ENCODE data around the gene CDH4.

Gene CDH4

DNA sequence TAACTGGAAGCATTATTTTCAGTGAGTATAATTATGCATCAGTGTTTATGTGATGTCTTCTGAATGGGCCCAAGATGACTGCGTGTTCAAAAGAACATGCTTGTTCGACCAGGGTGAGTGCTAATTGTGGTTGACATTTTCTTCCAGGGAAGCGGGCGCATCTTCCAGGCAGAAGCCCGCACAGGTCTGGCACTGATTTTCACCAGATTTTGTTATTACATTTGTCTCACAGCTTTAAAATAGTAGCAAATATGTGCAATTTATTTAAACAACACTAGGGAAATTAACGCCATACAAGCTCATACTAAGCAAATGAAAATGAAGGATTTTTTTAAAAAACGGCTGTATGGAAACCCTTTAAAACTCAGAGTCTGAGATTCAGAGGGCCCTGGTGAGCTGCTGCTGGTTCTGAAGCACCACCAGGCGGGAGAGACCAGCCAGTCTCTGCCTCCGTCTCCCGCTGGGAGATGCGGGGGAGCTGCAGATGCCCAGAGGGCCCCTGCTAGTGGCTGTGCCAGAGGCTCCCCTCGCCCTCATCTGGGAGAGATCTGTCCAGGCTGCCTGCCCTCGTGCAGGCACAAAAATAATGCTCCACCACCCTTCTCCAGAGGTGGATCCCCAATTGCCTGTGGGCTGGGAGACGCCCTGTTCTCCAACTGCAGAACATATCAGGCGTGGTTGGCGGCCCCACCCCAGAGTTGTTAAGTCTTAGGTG lies 516.7 kb downstream of the CDH4 start:
- Mint-ChIP-seq H3K27me3 (ENCODE audit: low read depth) (no peaks in the 10 kb centered on the region), H3K4me1 (ENCODE audit: low read depth) (no peaks in the 10 kb centered on the region), H3K27ac (no peak overlapping the region), H3K9me3 (no peaks in the 10 kb centered on the region), H3K4me3 (no peak overlapping the region), H3K36me3 (ENCODE audit: low read depth) (no peaks in the 10 kb centered on the region)
- DNase-seq (ENCODE audit: low spot score): no peak

DNA sequence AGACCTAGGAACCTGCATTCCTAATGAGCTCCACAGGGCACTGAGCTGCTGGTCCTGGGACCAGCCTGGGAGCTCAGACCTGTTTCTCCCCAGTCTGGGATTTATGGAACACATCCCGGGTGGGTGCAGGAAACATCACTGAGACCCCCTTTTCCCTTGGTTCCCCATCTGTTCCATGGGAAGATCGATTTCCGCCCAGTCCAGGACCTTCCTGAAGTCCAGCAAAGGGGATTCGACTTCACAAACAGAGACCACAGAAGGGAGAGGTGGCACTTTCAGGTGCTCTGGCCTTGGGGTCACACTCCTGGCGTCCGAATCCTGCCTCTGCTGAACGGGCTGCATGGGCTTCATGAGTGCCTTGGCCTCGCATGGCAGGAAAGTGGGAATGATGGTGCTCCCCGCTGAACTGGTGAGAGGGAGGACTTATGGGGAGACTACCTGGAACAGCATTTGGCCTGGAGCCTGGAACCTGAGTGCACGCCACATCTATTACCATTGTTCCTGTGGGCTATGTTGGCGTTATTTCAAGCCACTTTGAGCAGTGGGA lies 517.3 kb downstream of the CDH4 start:
- DNase-seq (ENCODE audit: low spot score): no peak
- H3K9me3 Mint-ChIP-seq: no peaks in the 10 kb centered on the region
- no peak overlapping the region for H3K27ac Mint-ChIP-seq
- H3K4me1 Mint-ChIP-seq (ENCODE audit: low read depth): no peaks in the 10 kb centered on the region
- H3K4me3 Mint-ChIP-seq: no peak overlapping the region
- H3K27me3 Mint-ChIP-seq (ENCODE audit: low read depth): no peaks in the 10 kb centered on the region
- no peaks in the 10 kb centered on the region for H3K36me3 Mint-ChIP-seq (ENCODE audit: low read depth)

DNA sequence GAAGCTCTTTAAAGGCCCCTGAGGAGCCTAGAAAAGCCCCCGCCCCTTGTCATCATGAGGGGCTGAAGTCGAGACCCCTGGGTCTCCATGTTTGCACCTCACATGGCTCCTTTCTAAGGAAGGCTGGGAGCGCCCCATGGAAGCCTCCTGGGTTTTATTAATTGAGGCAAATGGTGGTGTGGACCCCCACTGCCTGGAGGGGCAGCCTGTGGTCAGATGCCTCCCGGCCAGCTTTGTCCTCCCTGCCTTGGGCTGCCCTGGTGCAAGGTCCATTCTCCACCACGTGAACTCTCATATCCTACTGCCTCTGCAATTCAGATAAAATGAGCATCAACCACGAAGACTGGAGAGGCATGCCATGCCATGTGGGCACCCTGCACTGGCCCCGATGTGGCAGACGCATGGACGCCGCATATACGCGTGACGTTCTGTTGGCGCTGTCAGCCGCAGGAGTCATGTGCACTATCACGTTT lies 518.1 kb downstream of the CDH4 start:
- Mint-ChIP-seq H3K36me3 (ENCODE audit: low read depth) (no peaks in the 10 kb centered on the region), H3K9me3 (no peaks in the 10 kb centered on the region), H3K4me1 (ENCODE audit: low read depth) (no peaks in the 10 kb centered on the region), H3K27me3 (ENCODE audit: low read depth) (no peaks in the 10 kb centered on the region), H3K27ac (no peak overlapping the region), H3K4me3 (no peak overlapping the region)
- DNase-seq (ENCODE audit: low spot score): no peak

DNA sequence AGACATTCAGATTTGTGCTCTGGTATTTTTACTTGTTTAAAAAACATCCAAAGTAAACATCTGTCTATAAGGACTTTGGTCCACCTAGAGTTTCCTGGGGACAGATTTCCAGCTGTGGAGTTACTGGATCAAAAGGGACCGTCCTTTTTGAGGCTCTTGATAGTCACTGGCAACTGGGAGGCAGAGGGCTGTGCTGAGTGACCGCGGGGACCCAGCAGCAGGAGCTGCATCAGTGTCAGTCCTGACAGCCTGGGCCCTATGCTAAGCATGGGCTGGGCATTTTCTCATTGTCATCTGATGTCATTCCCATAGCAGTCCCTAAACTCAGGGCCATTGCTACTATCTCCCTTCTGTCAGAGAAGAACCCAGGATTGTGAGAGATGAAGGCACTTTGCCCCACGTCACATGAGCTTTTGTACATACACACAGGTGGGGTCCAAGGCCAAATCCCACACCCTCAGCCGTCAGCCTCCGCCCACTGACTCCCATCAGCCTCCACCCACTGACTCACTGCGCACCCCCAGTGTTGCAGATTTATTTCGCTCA lies 519.8 kb downstream of the CDH4 start:
- H3K9me3 Mint-ChIP-seq: no peaks in the 10 kb centered on the region
- no peaks in the 10 kb centered on the region for H3K27me3 Mint-ChIP-seq (ENCODE audit: low read depth)
- H3K36me3 Mint-ChIP-seq (ENCODE audit: low read depth): no peaks in the 10 kb centered on the region
- H3K4me1 Mint-ChIP-seq (ENCODE audit: low read depth): no peaks in the 10 kb centered on the region
- no peak for DNase-seq (ENCODE audit: low spot score)
- H3K27ac Mint-ChIP-seq: no peak overlapping the region
- no peak overlapping the region for H3K4me3 Mint-ChIP-seq

DNA sequence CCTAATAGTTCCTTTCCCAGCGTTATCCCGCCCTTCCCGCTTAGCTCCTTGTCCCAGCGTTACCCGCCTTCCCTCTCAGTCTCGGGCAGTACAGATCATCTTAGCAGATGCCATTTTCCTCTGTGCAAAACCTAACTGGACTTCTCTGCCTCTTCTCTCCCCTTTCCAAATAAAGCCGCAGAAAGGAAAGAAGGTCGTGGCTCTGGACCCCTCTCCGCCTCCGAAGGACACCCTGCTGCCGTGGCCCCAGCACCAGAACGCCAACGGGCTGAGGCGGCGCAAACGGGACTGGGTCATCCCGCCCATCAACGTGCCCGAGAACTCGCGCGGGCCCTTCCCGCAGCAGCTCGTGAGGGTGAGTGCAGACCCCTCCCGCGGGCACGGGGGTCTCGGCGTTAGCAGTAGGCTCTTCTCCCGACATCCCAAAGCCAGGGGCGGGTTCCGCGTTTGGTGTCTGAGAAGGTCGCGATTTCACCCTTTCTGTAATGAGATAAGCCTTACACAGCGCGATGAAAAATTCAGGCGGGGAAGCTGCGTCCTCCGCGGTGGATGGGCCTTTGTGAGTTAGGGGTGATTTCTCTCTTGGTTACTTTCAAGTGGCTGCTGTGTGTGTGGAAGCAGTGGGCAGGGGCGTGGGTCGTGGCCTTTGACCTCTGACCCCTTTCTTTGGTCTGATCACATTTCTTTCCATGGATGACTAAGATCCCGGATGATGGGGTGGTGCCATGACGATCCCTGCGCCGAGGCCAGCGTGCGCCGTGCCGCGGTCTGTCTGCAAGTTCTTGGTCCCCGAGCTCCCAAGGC lies 521.0 kb downstream of the CDH4 start:
- Mint-ChIP-seq H3K9me3 (no peaks in the 10 kb centered on the region), H3K36me3 (ENCODE audit: low read depth) (no peaks in the 10 kb centered on the region), H3K4me3 (no peak overlapping the region), H3K27me3 (ENCODE audit: low read depth) (no peaks in the 10 kb centered on the region), H3K27ac (no peak overlapping the region), H3K4me1 (ENCODE audit: low read depth) (no peaks in the 10 kb centered on the region)
- no peak for DNase-seq (ENCODE audit: low spot score)

DNA sequence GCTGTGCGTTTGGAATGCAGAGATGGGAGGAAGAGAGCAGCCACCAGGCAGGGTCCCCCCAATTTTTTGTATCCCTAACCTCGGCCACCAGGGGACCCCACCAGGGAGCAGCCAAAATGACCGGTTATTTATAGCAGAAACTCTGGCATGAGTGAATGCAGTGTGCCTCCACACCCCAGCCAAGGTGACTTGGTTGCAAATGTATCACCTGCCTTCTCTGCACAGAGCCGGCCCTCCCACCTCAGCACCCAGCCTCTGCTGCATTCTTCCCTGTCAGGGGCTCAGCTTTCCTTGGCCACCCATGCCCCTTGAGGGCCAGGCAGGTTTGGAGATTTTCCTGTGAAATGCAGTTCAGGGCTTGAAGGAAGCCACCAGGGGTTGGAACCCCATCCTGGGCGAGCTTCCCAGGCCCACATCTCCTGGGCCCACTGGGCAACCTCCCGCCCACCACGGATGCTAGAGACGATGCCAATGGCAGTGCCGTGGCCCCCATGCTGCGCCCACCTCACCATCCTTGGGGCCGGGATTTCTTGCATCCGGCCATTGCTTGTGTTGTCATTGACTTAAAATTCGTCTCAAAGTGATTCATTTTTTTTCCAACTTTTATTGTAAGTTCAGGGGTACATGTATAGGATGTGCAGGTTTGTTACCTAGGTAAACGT lies 522.0 kb downstream of the CDH4 start:
- DNase-seq (ENCODE audit: low spot score): no peak
- Mint-ChIP-seq H3K27ac (no peak overlapping the region), H3K27me3 (ENCODE audit: low read depth) (no peaks in the 10 kb centered on the region), H3K36me3 (ENCODE audit: low read depth) (no peaks in the 10 kb centered on the region), H3K4me1 (ENCODE audit: low read depth) (no peaks in the 10 kb centered on the region), H3K9me3 (no peaks in the 10 kb centered on the region), H3K4me3 (no peak overlapping the region)

DNA sequence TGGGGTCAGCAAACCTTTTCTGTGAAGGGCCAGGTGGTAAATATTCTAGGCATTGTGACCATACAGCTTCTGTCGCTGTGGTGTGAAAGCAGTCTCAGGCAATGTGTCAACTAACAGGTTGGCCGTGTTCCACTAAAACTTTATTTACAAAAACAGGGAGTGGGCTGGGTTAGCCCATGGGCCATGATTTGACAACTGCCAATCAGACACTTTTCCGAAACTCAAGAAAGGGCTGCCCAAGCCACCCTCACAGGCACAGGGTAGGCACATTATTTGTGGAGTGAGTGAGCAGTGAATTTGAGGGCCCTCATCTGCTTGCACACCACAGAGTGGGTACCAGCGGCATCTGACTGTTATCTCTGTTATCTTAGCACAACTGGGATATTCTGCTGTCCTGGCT lies 523.4 kb downstream of the CDH4 start:
- H3K4me3 Mint-ChIP-seq: no peak overlapping the region
- H3K27me3 Mint-ChIP-seq (ENCODE audit: low read depth): no peaks in the 10 kb centered on the region
- H3K27ac Mint-ChIP-seq: no peak overlapping the region
- no peaks in the 10 kb centered on the region for H3K9me3 Mint-ChIP-seq
- H3K36me3 Mint-ChIP-seq (ENCODE audit: low read depth): no peaks in the 10 kb centered on the region
- no peak for DNase-seq (ENCODE audit: low spot score)
- H3K4me1 Mint-ChIP-seq (ENCODE audit: low read depth): no peaks in the 10 kb centered on the region

DNA sequence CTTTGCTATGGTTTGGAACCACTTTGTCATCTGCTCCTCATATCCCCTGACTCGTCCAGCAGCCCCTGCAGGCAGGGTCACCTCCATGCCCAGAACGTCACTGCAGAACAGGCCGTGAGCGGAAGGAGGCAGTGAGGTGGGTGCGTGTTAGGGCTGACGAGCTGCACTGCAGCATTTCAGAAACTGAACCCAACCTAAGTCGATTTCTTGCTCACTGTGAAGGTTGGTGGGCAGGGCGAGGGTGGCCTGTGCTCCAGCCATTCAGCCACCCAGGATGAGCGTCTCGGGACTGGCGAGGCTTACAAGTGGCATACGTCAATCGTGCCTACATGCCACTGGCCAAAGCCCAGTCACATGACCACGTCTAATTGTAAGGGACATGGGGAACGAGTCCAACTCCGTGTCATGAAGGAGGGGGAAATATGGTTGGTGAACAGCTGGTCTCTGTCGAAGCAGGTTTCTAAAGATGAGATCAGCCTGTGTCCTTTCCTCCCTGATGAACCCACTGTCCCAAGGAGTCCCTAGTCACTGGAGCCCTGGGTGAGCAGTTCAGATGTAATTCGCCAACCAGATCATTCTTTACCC lies 524.5 kb downstream of the CDH4 start:
- H3K4me3 Mint-ChIP-seq: no peak overlapping the region
- H3K27ac Mint-ChIP-seq: no peak overlapping the region
- H3K36me3 Mint-ChIP-seq (ENCODE audit: low read depth): no peaks in the 10 kb centered on the region
- no peak for DNase-seq (ENCODE audit: low spot score)
- H3K27me3 Mint-ChIP-seq (ENCODE audit: low read depth): no peaks in the 10 kb centered on the region
- H3K9me3 Mint-ChIP-seq: peaks cover 3% of the 10 kb centered on the region
- H3K4me1 Mint-ChIP-seq (ENCODE audit: low read depth): no peaks in the 10 kb centered on the region

DNA sequence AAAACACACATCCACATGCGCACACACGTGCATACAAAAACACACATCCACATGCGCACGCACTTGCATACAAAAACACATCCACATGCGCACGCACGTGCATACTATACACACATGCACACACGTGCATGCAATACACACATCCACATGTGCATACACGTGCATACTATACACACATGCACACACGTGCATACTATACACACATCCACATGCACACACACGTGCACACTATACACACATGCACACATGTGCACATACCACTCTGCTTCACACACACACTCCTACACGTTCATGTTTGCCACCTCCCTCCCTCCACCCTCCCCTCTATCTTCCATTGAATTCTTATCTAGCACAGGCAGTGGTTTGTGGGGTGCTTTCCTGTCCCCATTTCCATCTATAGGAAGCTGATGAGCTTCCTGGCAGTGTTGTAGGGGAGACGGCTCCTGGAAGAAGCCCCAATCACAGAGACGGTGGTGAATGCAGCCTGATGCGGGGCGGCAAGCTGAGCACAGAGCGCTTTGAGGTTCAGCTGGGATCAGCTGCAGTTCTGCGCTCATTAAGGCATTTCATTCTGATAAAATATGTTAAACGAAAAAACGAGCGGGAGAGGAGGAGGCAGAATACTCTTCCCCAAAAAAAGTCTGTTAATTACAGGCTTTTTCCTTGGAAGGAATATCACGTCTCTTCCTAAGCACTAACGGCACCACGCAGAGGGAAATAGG lies 525.9 kb downstream of the CDH4 start:
- Mint-ChIP-seq H3K4me1 (ENCODE audit: low read depth) (no peaks in the 10 kb centered on the region), H3K4me3 (no peak overlapping the region), H3K9me3 (peaks cover 3% of the 10 kb centered on the region), H3K27ac (no peak overlapping the region), H3K36me3 (ENCODE audit: low read depth) (no peaks in the 10 kb centered on the region), H3K27me3 (ENCODE audit: low read depth) (no peaks in the 10 kb centered on the region)
- DNase-seq (ENCODE audit: low spot score): no peak

DNA sequence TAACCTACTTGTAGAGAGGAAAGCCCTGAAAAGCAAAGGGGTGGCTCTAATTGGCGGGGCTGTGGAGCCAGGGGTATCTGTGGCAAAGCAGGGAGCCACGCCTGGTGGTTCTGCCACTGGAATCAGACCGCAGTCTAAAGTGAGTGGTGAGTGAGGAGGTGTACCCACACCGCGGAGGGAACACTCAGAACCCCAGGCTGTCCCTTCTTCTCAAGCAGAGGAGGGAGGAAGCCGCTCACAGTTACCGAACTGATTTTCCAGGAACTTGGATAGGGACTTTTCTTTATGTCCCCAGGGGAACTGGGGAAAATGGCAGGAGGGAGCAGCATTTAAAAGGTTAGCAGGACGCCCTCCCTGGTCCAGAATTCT lies 526.4 kb downstream of the CDH4 start:
- H3K4me3 Mint-ChIP-seq: no peak overlapping the region
- H3K27ac Mint-ChIP-seq: no peak overlapping the region
- H3K36me3 Mint-ChIP-seq (ENCODE audit: low read depth): no peaks in the 10 kb centered on the region
- peaks cover 3% of the 10 kb centered on the region for H3K9me3 Mint-ChIP-seq
- no peaks in the 10 kb centered on the region for H3K4me1 Mint-ChIP-seq (ENCODE audit: low read depth)
- no peaks in the 10 kb centered on the region for H3K27me3 Mint-ChIP-seq (ENCODE audit: low read depth)
- no peak for DNase-seq (ENCODE audit: low spot score)

DNA sequence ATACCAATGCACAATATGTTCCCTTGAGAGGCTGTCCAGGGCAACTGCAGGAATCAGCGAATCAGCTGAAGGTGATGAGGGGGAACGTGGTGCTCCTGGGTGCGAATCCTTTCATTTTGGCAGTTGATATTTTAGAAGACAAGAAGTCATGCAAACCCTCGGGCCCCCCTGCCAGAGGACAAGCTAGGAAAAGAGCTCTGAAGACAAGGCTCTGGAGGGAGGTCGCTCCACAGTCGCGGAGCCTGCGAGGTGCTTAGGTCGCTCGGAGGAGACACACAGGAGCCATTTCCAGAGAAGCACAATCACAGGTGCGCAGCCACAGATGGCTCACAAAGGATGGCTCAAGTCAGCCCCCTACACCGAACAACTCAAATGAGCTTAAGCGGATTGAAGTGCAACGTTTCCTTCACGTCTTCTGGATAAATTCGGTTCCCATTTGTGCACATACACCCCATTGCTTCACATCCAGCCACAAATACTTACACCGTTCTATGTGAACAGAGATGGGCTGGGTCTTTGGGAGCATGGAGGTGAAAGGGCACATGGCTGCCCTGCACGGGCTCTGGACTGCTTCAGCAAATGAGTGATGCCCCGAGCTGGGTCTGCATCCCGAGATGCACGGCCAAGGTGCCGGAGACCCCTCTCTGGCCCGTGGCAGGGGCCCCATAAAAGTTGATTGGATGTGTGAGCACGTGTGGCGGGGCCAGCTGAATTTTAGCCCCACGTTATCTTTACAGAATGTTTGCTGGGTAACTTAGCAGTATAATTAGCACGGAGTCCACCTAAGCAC lies 527.3 kb downstream of the CDH4 start:
- no peaks in the 10 kb centered on the region for H3K27me3 Mint-ChIP-seq (ENCODE audit: low read depth)
- peaks cover 3% of the 10 kb centered on the region for H3K9me3 Mint-ChIP-seq
- no peaks in the 10 kb centered on the region for H3K36me3 Mint-ChIP-seq (ENCODE audit: low read depth)
- no peak for DNase-seq (ENCODE audit: low spot score)
- H3K4me1 Mint-ChIP-seq (ENCODE audit: low read depth): no peaks in the 10 kb centered on the region
- H3K27ac Mint-ChIP-seq: no peak overlapping the region
- no peak overlapping the region for H3K4me3 Mint-ChIP-seq

DNA sequence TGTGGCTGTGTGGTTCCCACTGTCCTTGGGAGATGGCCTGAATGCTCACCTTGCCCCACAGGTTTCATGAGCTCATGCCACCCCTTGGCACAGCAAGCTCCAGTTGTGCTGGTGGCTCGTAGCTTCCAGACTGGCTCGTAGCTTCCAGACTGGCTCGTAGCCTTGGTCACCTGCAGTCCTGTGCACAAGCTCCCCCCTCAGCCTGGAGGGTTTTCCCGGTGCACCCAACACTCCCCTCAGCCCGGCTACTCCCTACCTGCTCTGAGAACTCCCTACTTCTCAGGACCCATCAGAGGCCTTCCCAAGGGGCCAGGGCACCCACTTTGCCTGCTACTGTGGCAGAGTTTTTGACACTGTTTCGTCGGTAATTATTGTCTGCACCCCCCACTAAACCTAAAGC lies 528.0 kb downstream of the CDH4 start:
- Mint-ChIP-seq H3K27ac (no peak overlapping the region), H3K36me3 (ENCODE audit: low read depth) (no peaks in the 10 kb centered on the region), H3K27me3 (ENCODE audit: low read depth) (no peaks in the 10 kb centered on the region), H3K4me1 (ENCODE audit: low read depth) (no peaks in the 10 kb centered on the region), H3K9me3 (peaks cover 3% of the 10 kb centered on the region), H3K4me3 (no peak overlapping the region)
- no peak for DNase-seq (ENCODE audit: low spot score)
